Bronchial epithelial cell (primary cell): ENCODE data around the gene IGF1R. TPM values are rescaled to one million over a fixed set of nuclear protein-coding genes. Genes with fewer than 3 reads are reported as not detected.

Source experiments
- DNase-seq: peaks from one replicate; pipeline ENCODE4 v3.0.0-alpha.2; 2010; ENCODE audit warnings: low read depth
- FAIRE-seq: peaks from 2 replicates; lab custom pipeline; 2011; peaks lifted over from hg19 to GRCh38; lab: Jason Lieb, UNC
- H3K27me3 ChIP-seq: 2 replicates; pipeline ENCODE4 v1.5.1; 2011; ENCODE audit warnings: low read length; ENCODE audit not compliant: control insufficient read depth, insufficient read depth
- H3K36me3 ChIP-seq: 2 replicates; pipeline ENCODE4 v1.5.1; 2011; ENCODE audit warnings: low read length; ENCODE audit not compliant: control insufficient read depth, insufficient read depth
- H3K4me3 ChIP-seq: 2 replicates; pipeline ENCODE4 v1.5.1; 2011; ENCODE audit warnings: mild to moderate bottlenecking, low read depth, low read length, control low read depth
- total RNA-seq: library from RNA; depleted of rRNA; stranded (reverse); fragments of >200 nt; gene quantifications from 2 replicates; pipeline ENCODE4 v1.2.1, GENCODE V29; 2014
- TF ChIP-seq, protein P1 (sequence below): IDR thresholded peaks from 2 replicates; pipeline ENCODE4 v1.5.1; 2011; ENCODE audit warnings: mild to moderate bottlenecking, moderate library complexity, low read length, control low read depth, inconsistent platforms; ENCODE audit not compliant: insufficient read depth, severe bottlenecking

IGF1R gene
- total RNA-seq, 1 donor from 2014 or later: 39.5 TPM

DNA sequence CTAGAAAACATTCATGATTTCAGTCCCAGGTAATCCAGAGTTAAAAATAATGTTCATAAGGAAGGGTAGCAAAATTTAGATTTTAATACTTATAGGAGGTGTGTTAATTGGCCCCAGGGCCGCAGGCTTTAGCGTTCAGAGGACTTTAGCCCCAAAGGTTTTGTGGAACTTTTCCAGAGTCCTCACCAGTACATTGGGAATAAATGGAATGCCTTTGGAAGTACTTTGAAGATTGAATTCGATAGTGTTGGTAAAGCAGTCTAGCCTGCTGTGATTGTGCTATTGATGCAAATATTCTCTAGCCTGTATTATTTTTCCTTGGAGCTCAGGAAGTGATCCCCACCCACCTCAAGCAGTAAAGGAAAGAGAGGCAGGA, 137.1 kb downstream of the IGF1R start:
- TF ChIP-seq, protein P1, sequence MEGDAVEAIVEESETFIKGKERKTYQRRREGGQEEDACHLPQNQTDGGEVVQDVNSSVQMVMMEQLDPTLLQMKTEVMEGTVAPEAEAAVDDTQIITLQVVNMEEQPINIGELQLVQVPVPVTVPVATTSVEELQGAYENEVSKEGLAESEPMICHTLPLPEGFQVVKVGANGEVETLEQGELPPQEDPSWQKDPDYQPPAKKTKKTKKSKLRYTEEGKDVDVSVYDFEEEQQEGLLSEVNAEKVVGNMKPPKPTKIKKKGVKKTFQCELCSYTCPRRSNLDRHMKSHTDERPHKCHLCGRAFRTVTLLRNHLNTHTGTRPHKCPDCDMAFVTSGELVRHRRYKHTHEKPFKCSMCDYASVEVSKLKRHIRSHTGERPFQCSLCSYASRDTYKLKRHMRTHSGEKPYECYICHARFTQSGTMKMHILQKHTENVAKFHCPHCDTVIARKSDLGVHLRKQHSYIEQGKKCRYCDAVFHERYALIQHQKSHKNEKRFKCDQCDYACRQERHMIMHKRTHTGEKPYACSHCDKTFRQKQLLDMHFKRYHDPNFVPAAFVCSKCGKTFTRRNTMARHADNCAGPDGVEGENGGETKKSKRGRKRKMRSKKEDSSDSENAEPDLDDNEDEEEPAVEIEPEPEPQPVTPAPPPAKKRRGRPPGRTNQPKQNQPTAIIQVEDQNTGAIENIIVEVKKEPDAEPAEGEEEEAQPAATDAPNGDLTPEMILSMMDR: no peak
- no peaks in the 10 kb centered on the region for H3K36me3 ChIP-seq
- FAIRE-seq (no peak), DNase-seq (no peak)
- H3K4me3 ChIP-seq: no peak overlapping the region
- H3K27me3 ChIP-seq: no peaks in the 10 kb centered on the region

DNA sequence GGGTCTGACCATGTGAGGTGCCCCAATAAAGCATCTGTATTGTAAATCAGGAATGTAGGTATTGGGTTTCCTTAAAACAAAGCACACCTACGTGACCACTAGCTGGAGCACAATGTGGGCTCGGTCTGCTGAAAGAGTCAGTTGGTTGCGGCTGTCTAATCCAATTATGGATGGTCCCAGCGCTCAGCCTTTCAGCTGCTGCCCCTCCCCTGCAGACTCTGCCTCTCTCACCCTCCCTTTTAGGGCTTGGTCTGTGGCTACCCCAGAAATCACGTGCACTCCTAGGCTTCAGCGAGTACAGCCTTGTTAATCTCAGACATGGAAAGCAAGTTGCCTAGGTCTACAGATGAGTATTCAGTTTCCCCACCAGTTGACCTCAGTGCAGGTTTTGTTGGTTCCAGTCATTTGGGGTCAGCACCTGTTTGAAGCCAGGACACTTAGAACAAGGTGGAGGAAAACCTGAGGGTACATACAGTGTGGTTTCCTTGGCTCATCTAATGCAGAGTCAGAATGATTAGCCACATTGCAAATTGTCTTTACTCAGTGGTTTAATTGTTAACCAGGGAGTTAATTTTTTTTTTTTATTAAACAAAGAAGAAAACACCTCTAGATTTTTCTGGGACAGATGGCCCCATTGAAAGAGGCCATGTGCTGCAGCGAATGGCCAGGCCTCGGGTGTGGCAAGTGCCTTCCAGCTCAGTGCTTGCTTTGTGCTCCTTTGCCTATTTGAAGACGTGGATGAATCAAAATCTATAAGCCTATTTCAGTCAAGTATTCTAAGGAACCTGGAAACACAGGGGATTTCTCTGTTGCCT, 137.7 kb downstream of the IGF1R start:
- DNase-seq (no peak), FAIRE-seq (no peak)
- no peak overlapping the region for H3K4me3 ChIP-seq
- no peaks in the 10 kb centered on the region for H3K27me3 ChIP-seq
- no peaks in the 10 kb centered on the region for H3K36me3 ChIP-seq
- TF ChIP-seq, protein P1: no peak

DNA sequence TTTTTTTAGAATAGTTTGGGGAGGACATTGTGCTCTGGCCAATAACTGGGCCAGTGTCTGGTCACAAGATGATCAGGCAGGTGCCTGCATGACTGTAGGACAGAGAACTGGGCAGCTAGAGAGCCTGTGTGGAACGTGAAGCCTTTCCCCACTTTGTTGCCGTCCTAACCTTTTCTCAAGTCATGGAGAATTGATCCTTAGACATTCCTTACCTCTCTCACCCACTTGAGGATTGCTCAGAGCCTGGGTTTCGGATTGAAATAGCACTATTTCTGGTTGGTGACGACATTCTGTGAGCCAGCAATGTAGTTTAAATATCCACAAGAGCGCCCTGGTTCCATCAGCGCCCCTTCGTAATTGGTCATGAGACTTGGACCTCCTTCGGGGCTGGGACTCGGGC, 138.4 kb downstream of the IGF1R start:
- TF ChIP-seq, protein P1: no peak
- Histone ChIP-seq H3K36me3 (no peaks in the 10 kb centered on the region), H3K27me3 (no peaks in the 10 kb centered on the region), H3K4me3 (no peak overlapping the region)
- FAIRE-seq (no peak), DNase-seq (no peak)

DNA sequence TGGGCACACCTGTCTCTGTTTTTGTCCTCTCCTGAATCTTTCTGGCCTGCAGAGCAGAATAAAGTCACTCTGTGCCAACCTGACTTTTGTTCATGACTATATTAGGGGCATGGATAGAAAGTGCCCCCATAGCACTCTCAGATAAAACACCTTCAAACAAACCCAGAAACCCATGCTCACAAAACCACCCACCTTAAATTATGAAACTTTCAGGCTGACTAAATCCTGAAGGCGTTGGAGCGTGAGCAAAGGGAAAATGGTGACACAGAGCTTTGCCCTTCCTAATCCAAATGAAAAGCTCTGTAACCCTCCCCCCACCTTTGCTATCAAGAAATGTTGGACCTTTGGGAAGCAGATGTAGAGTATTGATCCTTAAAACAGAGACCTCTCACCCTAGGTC, 138.9 kb downstream of the IGF1R start:
- H3K4me3 ChIP-seq: no peak overlapping the region
- no peaks in the 10 kb centered on the region for H3K36me3 ChIP-seq
- no peaks in the 10 kb centered on the region for H3K27me3 ChIP-seq
- TF ChIP-seq, protein P1: no peak
- FAIRE-seq: no peak
- DNase-seq: peak; percentile 55

DNA sequence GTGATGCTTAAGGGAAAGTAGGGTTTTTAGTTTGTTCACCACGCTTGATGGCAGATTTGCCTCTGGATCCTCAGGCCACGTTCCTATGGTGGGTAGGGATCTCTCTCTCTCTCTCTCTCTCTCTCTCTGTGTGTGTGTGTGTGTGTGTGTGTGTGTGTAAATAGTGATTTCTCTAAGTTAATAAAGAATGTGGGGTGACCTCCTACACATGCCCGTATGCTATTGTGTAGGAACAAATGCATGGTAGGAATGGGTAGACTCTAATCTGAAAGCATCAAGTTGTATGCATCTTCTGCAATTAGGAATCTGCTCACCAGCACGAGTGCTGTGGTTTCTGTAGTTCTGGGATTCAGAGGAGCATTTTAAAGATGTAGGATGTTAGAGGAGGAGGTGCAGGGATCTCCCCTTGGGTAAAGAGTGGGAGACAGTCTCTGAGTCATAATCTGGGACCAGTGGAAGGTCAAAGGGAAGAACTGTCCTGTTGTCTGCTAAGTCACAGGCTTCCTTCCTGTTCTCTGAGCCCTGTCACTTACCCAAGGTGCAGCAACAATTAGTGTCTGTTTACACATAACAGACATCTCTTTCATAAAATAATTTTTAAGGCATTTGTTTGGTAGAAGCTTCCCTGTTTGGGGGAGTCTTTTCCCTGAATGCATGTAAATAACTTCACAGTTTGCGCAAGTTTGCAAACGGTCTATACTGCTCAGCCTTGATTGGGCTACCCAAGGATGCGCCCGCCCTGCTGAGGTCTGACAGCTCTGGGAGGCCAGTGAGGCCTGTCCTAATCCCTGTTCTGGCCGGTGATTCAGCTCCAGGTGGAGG, 139.8 kb downstream of the IGF1R start:
- TF ChIP-seq, protein P1: no peak
- no peaks in the 10 kb centered on the region for H3K27me3 ChIP-seq
- DNase-seq (no peak), FAIRE-seq (no peak)
- no peak overlapping the region for H3K4me3 ChIP-seq
- no peaks in the 10 kb centered on the region for H3K36me3 ChIP-seq
